ENCODE data around the gene SLC16A1. TPM values are rescaled to one million over a fixed set of nuclear protein-coding genes. Genes with fewer than 3 reads are reported as not detected.
A peak's percentile ranks its signal among the peaks of the same experiment; 100 is the strongest.

SLC16A1 gene
- total and polyA plus RNA-seq, 11 donors = 60.5 to 192 (median 124) TPM

GRCh38 chr1:112938210-112938609 is 17.8 kb downstream of the SLC16A1 start:
- intact Hi-C loops (cut with DNase I) = loop anchor here in 1 of 10 donors (5.0 kb wide), 1 partner anchor 51 kb away; no protein-coding TSS in a partner anchor
- Histone ChIP-seq H3K4me3 (no peak overlapping the region), H3K36me3 (peaks cover 0 to 2% (median 0%) of the 10 kb centered on the region in 9 donors), H3K27me3 (no peaks in the 10 kb centered on the region), H3K4me1 (peaks cover 0 to 45% (median 30%) of the 10 kb centered on the region in 12 donors), H3K27ac (peak overlapping the region in 2 of 12 donors; percentile 6 to 10), H3K9me3 (no peaks in the 10 kb centered on the region)
- TF ChIP-seq, protein P1, sequence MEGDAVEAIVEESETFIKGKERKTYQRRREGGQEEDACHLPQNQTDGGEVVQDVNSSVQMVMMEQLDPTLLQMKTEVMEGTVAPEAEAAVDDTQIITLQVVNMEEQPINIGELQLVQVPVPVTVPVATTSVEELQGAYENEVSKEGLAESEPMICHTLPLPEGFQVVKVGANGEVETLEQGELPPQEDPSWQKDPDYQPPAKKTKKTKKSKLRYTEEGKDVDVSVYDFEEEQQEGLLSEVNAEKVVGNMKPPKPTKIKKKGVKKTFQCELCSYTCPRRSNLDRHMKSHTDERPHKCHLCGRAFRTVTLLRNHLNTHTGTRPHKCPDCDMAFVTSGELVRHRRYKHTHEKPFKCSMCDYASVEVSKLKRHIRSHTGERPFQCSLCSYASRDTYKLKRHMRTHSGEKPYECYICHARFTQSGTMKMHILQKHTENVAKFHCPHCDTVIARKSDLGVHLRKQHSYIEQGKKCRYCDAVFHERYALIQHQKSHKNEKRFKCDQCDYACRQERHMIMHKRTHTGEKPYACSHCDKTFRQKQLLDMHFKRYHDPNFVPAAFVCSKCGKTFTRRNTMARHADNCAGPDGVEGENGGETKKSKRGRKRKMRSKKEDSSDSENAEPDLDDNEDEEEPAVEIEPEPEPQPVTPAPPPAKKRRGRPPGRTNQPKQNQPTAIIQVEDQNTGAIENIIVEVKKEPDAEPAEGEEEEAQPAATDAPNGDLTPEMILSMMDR (IDR thresholded peaks at IDR 0.05) = no peak
- no peak for TF ChIP-seq POLR2A (IDR thresholded peaks at IDR 0.05)
- 57 to 70% (median 67%) methylated on average over 3 of the region's 3 CpGs for WGBS, 4 donors
- ATAC-seq (no peak), DNase-seq (no peak)

DNA sequence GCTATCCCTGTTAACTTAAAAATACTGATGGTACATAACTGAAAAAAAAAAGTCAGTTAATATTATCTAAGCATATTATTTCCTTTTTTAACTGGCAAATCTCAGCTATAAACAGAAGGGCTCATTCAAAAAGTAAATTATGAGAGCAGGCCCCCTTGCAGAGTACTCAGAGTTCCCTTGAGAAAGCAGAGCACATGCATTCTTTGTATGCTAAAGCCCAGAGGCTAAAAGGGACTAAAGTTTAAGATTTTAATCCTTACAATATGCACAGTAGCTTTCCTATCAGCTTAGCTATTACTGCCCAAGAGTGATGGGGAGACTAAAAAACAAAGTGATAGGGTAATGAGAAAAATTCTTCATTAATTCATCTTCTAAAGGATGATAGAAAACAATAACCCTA is 18.5 kb downstream of the SLC16A1 start:
- TF ChIP-seq, protein P1 (IDR thresholded peaks at IDR 0.05) = no peak
- TF ChIP-seq POLR2A (IDR thresholded peaks at IDR 0.05) = no peak
- intact Hi-C loops (cut with DNase I) = loop anchor here in 1 of 10 donors (5.0 kb wide), 1 partner anchor 50 kb away; no protein-coding TSS in a partner anchor
- peak overlapping the region in 5 of 12 donors; percentile 6 to 39 (median 21) for H3K27ac ChIP-seq
- H3K4me3 ChIP-seq = no peak overlapping the region
- no peaks in the 10 kb centered on the region for H3K9me3 ChIP-seq
- H3K27me3 ChIP-seq = no peaks in the 10 kb centered on the region
- DNase-seq (no peak), ATAC-seq (no peak)
- peaks cover 0 to 45% (median 30%) of the 10 kb centered on the region in 12 donors for H3K4me1 ChIP-seq
- H3K36me3 ChIP-seq = no peaks in the 10 kb centered on the region

GRCh38 chr1:112937070-112937469 is 18.9 kb downstream of the SLC16A1 start:
- peaks cover 0 to 45% (median 30%) of the 10 kb centered on the region in 12 donors for H3K4me1 ChIP-seq
- intact Hi-C loops (cut with DNase I) = loop anchor here in 1 of 10 donors (5.0 kb wide), 1 partner anchor 50 kb away; no protein-coding TSS in a partner anchor
- no peaks in the 10 kb centered on the region for H3K36me3 ChIP-seq
- ATAC-seq (peak in 2 of 4 donors; percentile 58 to 73), DNase-seq (no peak)
- no peaks in the 10 kb centered on the region for H3K9me3 ChIP-seq
- no peak overlapping the region for H3K4me3 ChIP-seq
- TF ChIP-seq, protein P1 (IDR thresholded peaks at IDR 0.05) = no peak
- no peak for TF ChIP-seq POLR2A (IDR thresholded peaks at IDR 0.05)
- peak overlapping the region in 7 of 12 donors; percentile 6 to 39 (median 21) for H3K27ac ChIP-seq
- 16 to 26% (median 22%) methylated on average over 2 of the region's 2 CpGs for WGBS, 4 donors
- no peaks in the 10 kb centered on the region for H3K27me3 ChIP-seq

DNA sequence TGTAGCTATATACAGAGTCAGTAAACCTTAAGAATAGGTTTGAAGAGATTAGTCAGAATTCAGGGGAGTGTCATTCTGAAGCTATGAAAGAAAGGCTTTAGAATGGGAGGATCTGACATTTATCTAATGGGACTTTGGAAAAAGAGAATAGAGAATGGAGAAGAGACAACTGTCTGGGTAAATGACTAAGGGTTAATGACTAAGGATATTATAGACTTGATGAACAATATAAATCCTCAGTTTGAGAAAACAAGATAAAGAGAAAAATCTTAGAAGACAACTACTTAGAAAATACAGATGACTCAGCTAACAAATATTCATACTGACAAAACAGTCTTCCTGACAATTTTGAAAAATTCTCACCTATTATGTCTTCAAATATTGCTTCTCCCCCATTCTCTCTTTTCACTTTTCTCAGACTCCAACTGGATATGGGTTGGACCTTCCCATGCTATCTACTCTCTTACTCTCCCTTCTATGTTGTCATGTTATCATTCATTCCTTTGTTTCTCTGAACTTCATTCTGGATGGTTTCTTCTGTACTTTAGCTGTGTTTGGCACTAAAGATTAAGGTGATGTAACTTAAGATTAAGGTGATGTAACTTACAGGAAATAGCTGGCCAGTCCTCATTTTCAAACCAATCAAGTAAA is 20.4 kb downstream of the SLC16A1 start:
- no peaks in the 10 kb centered on the region for H3K36me3 ChIP-seq
- TF ChIP-seq, protein P1 (IDR thresholded peaks at IDR 0.05) = no peak
- TF ChIP-seq POLR2A (IDR thresholded peaks at IDR 0.05) = no peak
- intact Hi-C loops (cut with DNase I) = loop anchor here in 1 of 10 donors (5.0 kb wide), 1 partner anchor 48 kb away; no protein-coding TSS in a partner anchor
- H3K4me3 ChIP-seq = no peak overlapping the region
- ATAC-seq (peak in 1 of 4 donors; percentile 7), DNase-seq (no peak)
- peaks cover 0 to 45% (median 30%) of the 10 kb centered on the region in 12 donors for H3K4me1 ChIP-seq
- peak overlapping the region in 1 of 12 donors; percentile 15 for H3K27ac ChIP-seq
- no peaks in the 10 kb centered on the region for H3K27me3 ChIP-seq
- H3K9me3 ChIP-seq = no peaks in the 10 kb centered on the region
